Loucy (cell line): Measurements from ENCODE around the gene OTUD1.

Source experiments
- H2AFZ ChIP-seq: fragments of 200-600 bp; sonication (generic); 2 replicates; pipeline ENCODE4 v1.6.0; 2016; ENCODE audit warnings: antibody characterized with exemption, mild to moderate bottlenecking, low read length, moderate library complexity
- H3F3A ChIP-seq: fragments of 200-600 bp; 2 replicates; pipeline ENCODE4 v1.6.0; 2016; ENCODE audit warnings: antibody characterized with exemption, low read depth, mild to moderate bottlenecking
- H3K27me3 ChIP-seq: fragments of 200-600 bp; sonication (generic); 2 replicates; pipeline ENCODE4 v1.6.1; 2014; ENCODE audit warnings: low read length, mild to moderate bottlenecking; ENCODE audit not compliant: insufficient read depth, poor library complexity, severe bottlenecking
- H3K36me3 ChIP-seq: fragments of 200-600 bp; sonication (generic); 2 replicates; pipeline ENCODE4 v1.6.1; 2016; ENCODE audit warnings: low read length; ENCODE audit not compliant: insufficient read depth
- H3K4me1 ChIP-seq: fragments of 200-600 bp; sonication (generic); 2 replicates; pipeline ENCODE4 v1.5.1; 2014; ENCODE audit warnings: low read length, mild to moderate bottlenecking; ENCODE audit not compliant: insufficient read depth, poor library complexity, severe bottlenecking
- H3K4me2 ChIP-seq: fragments of 200-600 bp; sonication (generic); 2 replicates; pipeline ENCODE4 v1.6.0; 2014; ENCODE audit warnings: antibody characterized with exemption, low read length, low read depth, mild to moderate bottlenecking; ENCODE audit not compliant: poor library complexity, severe bottlenecking
- H3K4me3 ChIP-seq: fragments of 200-600 bp; sonication (generic); 2 replicates; pipeline ENCODE4 v1.5.1; 2014; ENCODE audit warnings: low read length, mild to moderate bottlenecking, mixed read lengths; ENCODE audit not compliant: poor library complexity, severe bottlenecking
- H3K79me2 ChIP-seq: fragments of 200-600 bp; sonication (generic); 2 replicates; pipeline ENCODE4 v1.6.1; 2014; ENCODE audit warnings: low read length; ENCODE audit not compliant: insufficient read depth
- H3K9ac ChIP-seq: fragments of 200-600 bp; sonication (generic); 2 replicates; pipeline ENCODE4 v1.6.0; 2014; ENCODE audit warnings: mild to moderate bottlenecking, low read depth, low read length, moderate library complexity; ENCODE audit not compliant: poor library complexity, severe bottlenecking
- H3K9me2 ChIP-seq: fragments of 200-600 bp; sonication (generic); replicated peaks from 2 replicates; pipeline ENCODE4 v1.6.1; 2016; ENCODE audit warnings: low read depth, low read length, mixed read lengths
- H3K9me3 ChIP-seq: fragments of 200-600 bp; sonication (generic); 2 replicates; pipeline ENCODE4 v1.6.1; 2014; ENCODE audit warnings: mild to moderate bottlenecking, antibody characterized with exemption, low read length, low read depth; ENCODE audit not compliant: insufficient read depth
- H4K20me1 ChIP-seq: fragments of 200-600 bp; sonication (generic); 2 replicates; pipeline ENCODE4 v1.6.0; 2014; ENCODE audit warnings: antibody characterized with exemption, low read length, mild to moderate bottlenecking; ENCODE audit not compliant: insufficient read depth, poor library complexity, severe bottlenecking
- CTCF ChIP-seq: fragments of 200-600 bp; sonication (generic); conservative IDR thresholded peaks from 2 replicates; pipeline ENCODE4 v1.5.1; 2014; ENCODE audit warnings: mild to moderate bottlenecking, antibody characterized with exemption, low read length
- EZH2phosphoT487 ChIP-seq: fragments of 200-600 bp; IDR thresholded peaks from 2 replicates; pipeline ENCODE4 v1.6.1; 2018; ENCODE audit warnings: antibody characterized with exemption, mild to moderate bottlenecking, moderate library complexity, borderline replicate concordance

OTUD1 gene

DNA sequence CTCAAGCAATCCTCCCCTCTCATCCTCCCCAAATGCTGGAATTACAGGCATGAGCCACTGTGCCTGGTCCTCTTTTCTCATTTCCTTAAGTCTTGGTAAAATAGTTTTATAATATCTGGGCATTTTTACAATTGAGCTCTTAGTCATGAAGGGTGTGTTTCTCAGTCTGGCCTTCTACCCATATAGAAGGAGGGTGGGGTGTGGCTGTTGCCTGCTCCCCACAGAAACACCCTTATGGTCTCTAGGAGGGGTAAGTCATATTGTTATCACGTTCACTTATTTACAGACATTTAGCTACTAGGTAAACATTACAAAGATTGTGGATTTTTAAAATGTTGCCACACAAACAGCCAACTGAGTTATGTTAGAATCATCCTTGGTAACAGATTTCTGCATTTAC is 6.7 kb upstream of the OTUD1 start:
- no peaks in the 10 kb centered on the region for H3K27me3 ChIP-seq
- H4K20me1 ChIP-seq = no peaks in the 10 kb centered on the region
- no peaks in the 10 kb centered on the region for H3K36me3 ChIP-seq
- no peaks in the 10 kb centered on the region for H3K9me2 ChIP-seq
- H3F3A ChIP-seq = peaks cover 4% of the 10 kb centered on the region; the same call in 1 of the 2 replicates
- H2AFZ ChIP-seq = no peak overlapping the region
- no peak for TF ChIP-seq CTCF
- TF ChIP-seq EZH2phosphoT487 = no peak
- no peak overlapping the region for H3K4me2 ChIP-seq
- H3K9me3 ChIP-seq = no peaks in the 10 kb centered on the region
- H3K9ac ChIP-seq = no peak overlapping the region
- no peaks in the 10 kb centered on the region for H3K79me2 ChIP-seq
- H3K4me1 ChIP-seq = no peaks in the 10 kb centered on the region
- H3K4me3 ChIP-seq = no peak overlapping the region

- Histone ChIP-seq H3K4me2 (no peak overlapping the region), H2AFZ (no peak overlapping the region), H3K79me2 (no peaks in the 10 kb centered on the region), H3K9ac (no peak overlapping the region), H3K9me3 (no peaks in the 10 kb centered on the region), H3K4me3 (no peak overlapping the region), H4K20me1 (no peaks in the 10 kb centered on the region), H3K9me2 (no peaks in the 10 kb centered on the region), H3K4me1 (no peaks in the 10 kb centered on the region), H3F3A (peaks cover 7% of the 10 kb centered on the region), H3K27me3 (no peaks in the 10 kb centered on the region), H3K36me3 (no peaks in the 10 kb centered on the region)
- TF ChIP-seq EZH2phosphoT487 = no peak
- TF ChIP-seq CTCF = no peak
Observed at GRCh38 chr10:23432639-23433038, 6.2 kb upstream of the OTUD1 start.

GRCh38 chr10:23433701-23434100 is 5.2 kb upstream of the OTUD1 start:
- no peak overlapping the region for H2AFZ ChIP-seq

More at GRCh38 chr10:23433701-23434100, 5.2 kb upstream of the OTUD1 start:
- Histone ChIP-seq H3K4me2 (no peak overlapping the region), H3K4me1 (no peaks in the 10 kb centered on the region), H4K20me1 (no peaks in the 10 kb centered on the region), H3K9ac (no peak overlapping the region), H3K27me3 (no peaks in the 10 kb centered on the region), H3K36me3 (no peaks in the 10 kb centered on the region), H3K79me2 (no peaks in the 10 kb centered on the region), H3F3A (peaks cover 11% of the 10 kb centered on the region), H3K9me3 (no peaks in the 10 kb centered on the region), H3K4me3 (no peak overlapping the region), H3K9me2 (no peaks in the 10 kb centered on the region)
- no peak for TF ChIP-seq CTCF
- no peak for TF ChIP-seq EZH2phosphoT487
